ENCODE results near the gene HIPK1.
"Not testable (repeated sequence)": the region's sequence is repeated elsewhere in the genome, so short reads cannot be mapped to it uniquely, and the experiment has no call there.

HIPK1 gene

GRCh38 chr1:113946112-113946511 is 17.0 kb downstream of the HIPK1 start:
- no peak for DNase-seq

- DNase-seq = no peak
Measured at GRCh38 chr1:113946678-113947387, 17.7 kb downstream of the HIPK1 start.

DNA sequence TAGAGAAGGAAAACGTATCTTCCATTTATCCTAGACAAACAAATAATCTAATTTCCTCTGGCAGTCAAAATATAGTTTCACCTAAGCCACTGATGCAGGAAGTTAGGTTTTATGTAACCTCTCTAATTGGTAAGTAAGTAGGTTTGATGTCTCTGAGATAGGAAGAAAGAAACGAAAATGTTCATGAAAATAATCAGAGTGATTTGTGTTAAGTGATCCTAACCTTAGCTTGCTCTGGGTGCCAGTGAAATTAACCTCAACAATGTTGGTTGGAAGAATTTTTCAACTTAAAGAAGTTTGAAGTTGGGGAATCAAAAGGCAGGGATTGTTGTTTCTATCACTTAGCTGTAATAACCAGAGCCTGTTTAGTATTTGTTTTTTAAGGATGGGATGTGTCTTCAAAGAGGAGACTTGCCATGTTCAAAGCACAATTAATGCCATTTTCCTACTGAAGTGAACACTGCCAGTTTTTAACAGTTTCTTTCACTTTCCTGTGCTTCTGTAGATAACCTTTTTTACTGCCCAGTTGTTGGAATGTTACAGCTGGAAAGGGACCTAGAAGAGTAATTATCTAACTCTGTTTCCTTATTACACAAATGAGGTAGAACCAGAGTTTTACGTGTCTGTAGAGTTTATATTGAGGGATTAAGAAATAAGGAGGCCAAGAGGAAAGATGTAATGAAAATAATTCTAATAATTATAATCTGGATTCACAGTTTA is 18.4 kb downstream of the HIPK1 start:
- no peak for DNase-seq

GRCh38 chr1:113948151-113948550 is 19.0 kb downstream of the HIPK1 start:
- DNase-seq = not testable (repeated sequence)

GRCh38 chr1:113949007-113949406 is 19.9 kb downstream of the HIPK1 start:
- no peak for DNase-seq

GRCh38 chr1:113950908-113951307 is 21.8 kb downstream of the HIPK1 start:
- DNase-seq = no peak

GRCh38 chr1:113951719-113952118 is 22.6 kb downstream of the HIPK1 start:
- no peak for DNase-seq

- no peak for DNase-seq
Measured at GRCh38 chr1:113957984-113958383, 28.9 kb downstream of the HIPK1 start.

DNA sequence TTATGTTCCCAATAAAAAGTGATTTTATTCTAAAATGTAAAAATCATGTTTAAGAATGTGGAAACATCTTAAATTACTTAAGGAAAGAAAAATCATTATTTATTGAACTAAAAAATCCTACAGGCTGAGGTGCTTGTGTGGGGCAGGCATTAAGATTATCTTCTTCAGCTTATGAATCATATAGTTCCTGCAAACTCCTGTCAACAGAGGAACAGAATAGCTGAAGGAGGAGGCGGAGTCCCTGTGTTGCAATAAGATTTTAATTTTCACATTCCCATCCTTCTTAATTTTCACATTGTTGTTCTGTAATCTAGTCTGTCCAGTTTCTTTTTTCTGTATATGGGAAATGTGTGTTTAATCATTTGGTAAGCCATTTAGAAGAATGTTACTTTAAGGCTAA is 29.6 kb downstream of the HIPK1 start:
- DNase-seq = no peak

DNA sequence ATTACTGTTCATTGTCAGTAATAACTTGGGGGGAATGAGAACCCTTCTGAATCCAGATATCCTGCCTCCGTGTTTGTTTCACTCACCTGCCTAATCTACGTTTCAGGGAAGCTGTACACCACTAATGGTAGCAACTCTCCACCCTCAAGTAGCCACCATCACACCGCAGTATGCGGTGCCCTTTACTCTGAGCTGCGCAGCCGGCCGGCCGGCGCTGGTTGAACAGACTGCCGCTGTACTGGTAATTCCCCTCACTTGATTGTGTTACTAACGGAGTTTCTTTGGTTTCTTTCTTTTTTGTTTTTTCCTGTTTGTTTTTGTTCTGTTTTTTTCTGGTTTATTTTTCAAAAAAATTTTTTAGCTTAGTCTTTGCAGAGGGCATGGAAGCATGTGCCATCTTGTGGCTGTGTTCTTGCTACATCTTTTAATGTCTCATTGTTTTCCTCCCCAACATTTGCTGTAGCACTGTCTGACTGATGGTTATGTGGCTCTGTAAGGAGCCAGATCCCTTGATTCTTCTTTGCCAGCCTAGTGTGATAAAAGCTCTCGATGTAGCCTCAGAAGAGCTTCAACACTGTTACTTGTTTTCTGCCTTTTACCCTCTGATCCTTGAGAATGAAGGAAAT is 34.3 kb downstream of the HIPK1 start:
- no peak for DNase-seq

DNA sequence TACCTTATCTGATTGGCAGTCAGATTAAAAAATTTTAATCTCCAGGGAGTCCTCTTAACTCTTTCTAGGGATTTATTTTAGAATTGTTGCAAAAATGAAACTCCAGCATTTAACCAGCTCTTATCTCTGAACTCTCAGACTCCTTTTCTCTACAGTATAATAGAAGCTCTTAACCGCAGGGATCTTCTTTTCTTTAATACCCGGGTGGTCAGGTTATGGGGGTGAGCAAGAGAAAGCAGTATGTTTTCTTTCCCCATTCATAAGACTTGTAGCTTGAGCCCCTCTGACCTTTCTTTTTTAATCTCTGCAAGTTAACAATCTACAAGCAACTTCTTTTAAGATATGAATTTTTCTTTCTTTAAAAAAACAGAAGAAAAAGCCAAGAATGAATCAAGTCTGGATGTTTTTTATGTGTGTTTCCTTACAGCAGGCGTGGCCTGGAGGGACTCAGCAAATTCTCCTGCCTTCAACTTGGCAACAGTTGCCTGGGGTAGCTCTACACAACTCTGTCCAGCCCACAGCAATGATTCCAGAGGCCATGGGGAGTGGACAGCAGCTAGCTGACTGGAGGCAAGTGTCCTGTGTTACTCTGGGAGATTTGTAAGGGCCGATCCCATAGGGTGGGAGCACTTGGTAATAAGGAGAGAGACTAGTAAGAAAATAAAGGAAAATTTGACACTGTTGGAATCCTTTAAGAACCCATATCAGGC is 36.7 kb downstream of the HIPK1 start:
- no peak for DNase-seq

- DNase-seq = no peak
Measured at GRCh38 chr1:113972954-113973353, 43.8 kb downstream of the HIPK1 start.

DNA sequence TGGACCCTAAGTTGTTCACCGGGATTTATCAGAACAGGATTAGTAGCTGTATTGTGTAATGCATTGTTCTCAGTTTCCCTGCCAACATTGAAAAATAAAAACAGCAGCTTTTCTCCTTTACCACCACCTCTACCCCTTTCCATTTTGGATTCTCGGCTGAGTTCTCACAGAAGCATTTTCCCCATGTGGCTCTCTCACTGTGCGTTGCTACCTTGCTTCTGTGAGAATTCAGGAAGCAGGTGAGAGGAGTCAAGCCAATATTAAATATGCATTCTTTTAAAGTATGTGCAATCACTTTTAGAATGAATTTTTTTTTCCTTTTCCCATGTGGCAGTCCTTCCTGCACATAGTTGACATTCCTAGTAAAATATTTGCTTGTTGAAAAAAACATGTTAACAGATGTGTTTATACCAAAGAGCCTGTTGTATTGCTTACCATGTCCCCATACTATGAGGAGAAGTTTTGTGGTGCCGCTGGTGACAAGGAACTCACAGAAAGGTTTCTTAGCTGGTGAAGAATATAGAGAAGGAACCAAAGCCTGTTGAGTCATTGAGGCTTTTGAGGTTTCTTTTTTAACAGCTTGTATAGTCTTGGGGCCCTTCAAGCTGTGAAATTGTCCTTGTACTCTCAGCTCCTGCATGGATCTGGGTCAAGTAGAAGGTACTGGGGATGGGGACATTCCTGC is 46.2 kb downstream of the HIPK1 start:
- no peak for DNase-seq

DNA sequence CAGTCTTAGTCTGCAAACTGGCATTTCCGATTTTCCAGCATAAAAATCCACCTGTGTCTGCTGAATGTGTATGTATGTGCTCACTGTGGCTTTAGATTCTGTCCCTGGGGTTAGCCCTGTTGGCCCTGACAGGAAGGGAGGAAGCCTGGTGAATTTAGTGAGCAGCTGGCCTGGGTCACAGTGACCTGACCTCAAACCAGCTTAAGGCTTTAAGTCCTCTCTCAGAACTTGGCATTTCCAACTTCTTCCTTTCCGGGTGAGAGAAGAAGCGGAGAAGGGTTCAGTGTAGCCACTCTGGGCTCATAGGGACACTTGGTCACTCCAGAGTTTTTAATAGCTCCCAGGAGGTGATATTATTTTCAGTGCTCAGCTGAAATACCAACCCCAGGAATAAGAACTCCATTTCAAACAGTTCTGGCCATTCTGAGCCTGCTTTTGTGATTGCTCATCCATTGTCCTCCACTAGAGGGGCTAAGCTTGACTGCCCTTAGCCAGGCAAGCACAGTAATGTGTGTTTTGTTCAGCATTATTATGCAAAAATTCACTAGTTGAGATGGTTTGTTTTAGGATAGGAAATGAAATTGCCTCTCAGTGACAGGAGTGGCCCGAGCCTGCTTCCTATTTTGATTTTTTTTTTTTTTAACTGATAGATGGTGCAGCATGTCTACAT is 47.6 kb downstream of the HIPK1 start:
- DNase-seq = no peak

- DNase-seq = no peak
Measured at GRCh38 chr1:113977906-113978305, 48.8 kb downstream of the HIPK1 start.

GRCh38 chr1:113978863-113979702 is 50.0 kb downstream of the HIPK1 start, which contains the start of gene OLFML3:
Gene OLFML3 (plus strand): TSS chr1:113979474. CDS start chr1:113979517, 43 bp downstream.
- peak; percentile 60 for DNase-seq

DNA sequence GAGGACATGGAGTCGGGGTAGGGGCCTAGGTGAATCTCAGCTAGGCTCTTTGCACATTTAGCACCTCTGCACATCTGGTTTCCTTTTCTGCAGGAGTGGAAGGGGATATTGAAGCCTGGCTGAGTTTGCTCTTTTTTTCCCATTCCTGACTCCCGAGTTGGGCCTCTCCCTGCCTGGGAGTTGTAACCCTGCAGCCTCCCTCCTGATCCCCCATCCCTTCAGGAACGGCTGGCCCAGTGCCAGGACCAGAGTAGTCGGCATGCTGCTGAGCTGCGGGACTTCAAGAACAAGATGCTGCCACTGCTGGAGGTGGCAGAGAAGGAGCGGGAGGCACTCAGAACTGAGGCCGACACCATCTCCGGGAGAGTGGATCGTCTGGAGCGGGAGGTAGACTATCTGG is 51.0 kb downstream of the HIPK1 start:
- no peak for DNase-seq

- DNase-seq = no peak
Measured at GRCh38 chr1:113981962-113982931, 53.1 kb downstream of the HIPK1 start.

DNA sequence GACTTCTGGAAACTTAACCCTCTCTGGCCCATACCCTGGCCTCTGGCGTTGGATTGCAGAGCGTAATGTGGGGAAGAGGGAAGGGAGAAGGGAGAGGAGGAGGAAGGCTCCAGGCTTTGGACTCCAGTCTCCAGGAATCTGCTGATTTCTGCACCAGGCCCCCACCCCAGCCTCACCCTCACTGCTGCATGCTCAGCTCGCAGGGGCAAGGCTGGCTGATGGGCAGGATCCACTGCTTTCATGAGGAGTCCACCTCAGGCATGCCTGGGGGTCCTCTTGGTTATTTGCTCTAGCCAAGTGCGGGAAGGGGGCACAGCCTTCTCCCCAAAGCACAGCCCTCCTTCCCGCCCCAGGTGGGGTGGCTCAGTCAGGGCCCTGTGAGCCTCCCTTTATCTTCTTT is 53.8 kb downstream of the HIPK1 start:
- no peak for DNase-seq

GRCh38 chr1:113983391-113983790 is 54.3 kb downstream of the HIPK1 start:
- no peak for DNase-seq

All from NCI-H187 treated with DMSO at 0.1 percent for 48 hours (cell line).